Measurements from ENCODE around the gene SIDT1.

Gene SIDT1

GRCh38 chr3:113508966-113509365 is 23.4 kb upstream of the SIDT1 start:
- no peaks in the 10 kb centered on the region for H3K9me3 ChIP-seq (ENCODE audit: control insufficient read depth in 5 of 5, low read length in 5 of 5)
- peaks cover 0 to 14% (median 7%) of the 10 kb centered on the region in 5 donors for H3K36me3 ChIP-seq (ENCODE audit: control insufficient read depth in 5 of 5, insufficient read depth in 5 of 5, low read length in 5 of 5)
- no peak overlapping the region for H3K4me3 ChIP-seq (ENCODE audit: low read depth in 1 of 5, low read length in 5 of 5)
- no peak overlapping the region for H3K27ac ChIP-seq (ENCODE audit: low read depth, low read length)
- H3K27me3 ChIP-seq (ENCODE audit: control insufficient read depth in 5 of 5, insufficient read depth in 4 of 5, low read length in 5 of 5): no peaks in the 10 kb centered on the region
- H3K9ac ChIP-seq (ENCODE audit: low read length in 5 of 5): no peak overlapping the region
- peaks cover 0 to 7% (median 3%) of the 10 kb centered on the region in 5 donors for H3K4me1 ChIP-seq (ENCODE audit: control insufficient read depth in 5 of 5, insufficient read depth in 5 of 5, low read length in 5 of 5)

GRCh38 chr3:113514265-113514769 is 18.0 kb upstream of the SIDT1 start:
- peaks cover 0 to 2% (median 0%) of the 10 kb centered on the region in 5 donors for H3K27me3 ChIP-seq (ENCODE audit: control insufficient read depth in 5 of 5, insufficient read depth in 4 of 5, low read length in 5 of 5)
- H3K9me3 ChIP-seq (ENCODE audit: control insufficient read depth in 5 of 5, low read length in 5 of 5): no peaks in the 10 kb centered on the region
- peak overlapping the region; percentile 93 to 99 (median 97) for H3K4me3 ChIP-seq (ENCODE audit: low read depth in 1 of 5, low read length in 5 of 5)
- H3K27ac ChIP-seq (ENCODE audit: low read depth, low read length): peak overlapping the region; percentile 75
- H3K9ac ChIP-seq (ENCODE audit: low read length in 5 of 5): peak overlapping the region; percentile 77 to 92 (median 82)
- H3K4me1 ChIP-seq (ENCODE audit: control insufficient read depth in 5 of 5, insufficient read depth in 5 of 5, low read length in 5 of 5): peaks cover 0 to 23% (median 18%) of the 10 kb centered on the region in 5 donors
- no peaks in the 10 kb centered on the region for H3K36me3 ChIP-seq (ENCODE audit: control insufficient read depth in 5 of 5, insufficient read depth in 5 of 5, low read length in 5 of 5)

GRCh38 chr3:113516115-113516505 is 16.2 kb upstream of the SIDT1 start:
- Histone ChIP-seq H3K4me3 (ENCODE audit: low read depth in 1 of 5, low read length in 5 of 5) (peak overlapping the region in 3 of 5 donors; percentile 77 to 99 (median 98)), H3K9ac (ENCODE audit: low read length in 5 of 5) (peak overlapping the region in 1 of 5 donors; percentile 92), H3K36me3 (ENCODE audit: control insufficient read depth in 5 of 5, insufficient read depth in 5 of 5, low read length in 5 of 5) (no peaks in the 10 kb centered on the region), H3K27ac (ENCODE audit: low read depth, low read length) (no peak overlapping the region), H3K9me3 (ENCODE audit: control insufficient read depth in 5 of 5, low read length in 5 of 5) (no peaks in the 10 kb centered on the region), H3K27me3 (ENCODE audit: control insufficient read depth in 5 of 5, insufficient read depth in 4 of 5, low read length in 5 of 5) (peaks cover 0 to 2% (median 0%) of the 10 kb centered on the region in 5 donors), H3K4me1 (ENCODE audit: control insufficient read depth in 5 of 5, insufficient read depth in 5 of 5, low read length in 5 of 5) (peaks cover 0 to 23% (median 18%) of the 10 kb centered on the region in 5 donors)

GRCh38 chr3:113521981-113522380 is 10.4 kb upstream of the SIDT1 start:
- Histone ChIP-seq H3K27ac (ENCODE audit: low read depth, low read length) (no peak overlapping the region), H3K4me1 (ENCODE audit: control insufficient read depth in 5 of 5, insufficient read depth in 5 of 5, low read length in 5 of 5) (no peaks in the 10 kb centered on the region), H3K9me3 (ENCODE audit: control insufficient read depth in 5 of 5, low read length in 5 of 5) (no peaks in the 10 kb centered on the region), H3K9ac (ENCODE audit: low read length in 5 of 5) (no peak overlapping the region), H3K36me3 (ENCODE audit: control insufficient read depth in 5 of 5, insufficient read depth in 5 of 5, low read length in 5 of 5) (no peaks in the 10 kb centered on the region), H3K4me3 (ENCODE audit: low read depth in 1 of 5, low read length in 5 of 5) (no peak overlapping the region), H3K27me3 (ENCODE audit: control insufficient read depth in 5 of 5, insufficient read depth in 4 of 5, low read length in 5 of 5) (peaks cover 0 to 2% (median 0%) of the 10 kb centered on the region in 5 donors)

- Histone ChIP-seq H3K27ac (ENCODE audit: low read depth, low read length) (no peak overlapping the region), H3K27me3 (ENCODE audit: control insufficient read depth in 5 of 5, insufficient read depth in 4 of 5, low read length in 5 of 5) (peaks cover 0 to 2% (median 0%) of the 10 kb centered on the region in 5 donors), H3K36me3 (ENCODE audit: control insufficient read depth in 5 of 5, insufficient read depth in 5 of 5, low read length in 5 of 5) (no peaks in the 10 kb centered on the region), H3K9me3 (ENCODE audit: control insufficient read depth in 5 of 5, low read length in 5 of 5) (no peaks in the 10 kb centered on the region), H3K4me3 (ENCODE audit: low read depth in 1 of 5, low read length in 5 of 5) (no peak overlapping the region), H3K4me1 (ENCODE audit: control insufficient read depth in 5 of 5, insufficient read depth in 5 of 5, low read length in 5 of 5) (no peaks in the 10 kb centered on the region), H3K9ac (ENCODE audit: low read length in 5 of 5) (no peak overlapping the region)
These were observed 9.1 kb upstream of the SIDT1 start for GRCh38 chr3:113523241-113523640.

- H3K9me3 ChIP-seq (ENCODE audit: control insufficient read depth in 5 of 5, low read length in 5 of 5): no peaks in the 10 kb centered on the region
- H3K27me3 ChIP-seq (ENCODE audit: control insufficient read depth in 5 of 5, insufficient read depth in 4 of 5, low read length in 5 of 5): peaks cover 9 to 28% (median 16%) of the 10 kb centered on the region in 5 donors
- peak overlapping the region; percentile 69 to 85 (median 76) for H3K4me3 ChIP-seq (ENCODE audit: low read depth in 1 of 5, low read length in 5 of 5)
- peaks cover 2 to 20% (median 18%) of the 10 kb centered on the region in 5 donors for H3K4me1 ChIP-seq (ENCODE audit: control insufficient read depth in 5 of 5, insufficient read depth in 5 of 5, low read length in 5 of 5)
- peak overlapping the region; percentile 10 to 68 (median 55) for H3K9ac ChIP-seq (ENCODE audit: low read length in 5 of 5)
- H3K27ac ChIP-seq (ENCODE audit: low read depth, low read length): no peak overlapping the region
- no peaks in the 10 kb centered on the region for H3K36me3 ChIP-seq (ENCODE audit: control insufficient read depth in 5 of 5, insufficient read depth in 5 of 5, low read length in 5 of 5)
These were observed 561 bp downstream of the SIDT1 start for GRCh38 chr3:113532698-113533533.

GRCh38 chr3:113533534-113533892 is 1.2 kb downstream of the SIDT1 start:
- Histone ChIP-seq H3K9me3 (ENCODE audit: control insufficient read depth in 5 of 5, low read length in 5 of 5) (no peaks in the 10 kb centered on the region), H3K27me3 (ENCODE audit: control insufficient read depth in 5 of 5, insufficient read depth in 4 of 5, low read length in 5 of 5) (peaks cover 9 to 28% (median 16%) of the 10 kb centered on the region in 5 donors), H3K36me3 (ENCODE audit: control insufficient read depth in 5 of 5, insufficient read depth in 5 of 5, low read length in 5 of 5) (no peaks in the 10 kb centered on the region), H3K4me1 (ENCODE audit: control insufficient read depth in 5 of 5, insufficient read depth in 5 of 5, low read length in 5 of 5) (peaks cover 2 to 20% (median 18%) of the 10 kb centered on the region in 5 donors), H3K4me3 (ENCODE audit: low read depth in 1 of 5, low read length in 5 of 5) (peak overlapping the region; percentile 69 to 80 (median 76)), H3K9ac (ENCODE audit: low read length in 5 of 5) (peak overlapping the region in 4 of 5 donors; percentile 10 to 60 (median 51)), H3K27ac (ENCODE audit: low read depth, low read length) (no peak overlapping the region)

GRCh38 chr3:113534365-113534764 is 2.0 kb downstream of the SIDT1 start:
- Histone ChIP-seq H3K27me3 (ENCODE audit: control insufficient read depth in 5 of 5, insufficient read depth in 4 of 5, low read length in 5 of 5) (peaks cover 9 to 28% (median 16%) of the 10 kb centered on the region in 5 donors), H3K4me1 (ENCODE audit: control insufficient read depth in 5 of 5, insufficient read depth in 5 of 5, low read length in 5 of 5) (peaks cover 2 to 20% (median 18%) of the 10 kb centered on the region in 5 donors), H3K4me3 (ENCODE audit: low read depth in 1 of 5, low read length in 5 of 5) (peak overlapping the region in 1 of 5 donors; percentile 4), H3K27ac (ENCODE audit: low read depth, low read length) (no peak overlapping the region), H3K36me3 (ENCODE audit: control insufficient read depth in 5 of 5, insufficient read depth in 5 of 5, low read length in 5 of 5) (no peaks in the 10 kb centered on the region), H3K9ac (ENCODE audit: low read length in 5 of 5) (no peak overlapping the region), H3K9me3 (ENCODE audit: control insufficient read depth in 5 of 5, low read length in 5 of 5) (no peaks in the 10 kb centered on the region)

GRCh38 chr3:113535898-113536297 is 3.5 kb downstream of the SIDT1 start:
- Histone ChIP-seq H3K9ac (ENCODE audit: low read length in 5 of 5) (no peak overlapping the region), H3K4me3 (ENCODE audit: low read depth in 1 of 5, low read length in 5 of 5) (no peak overlapping the region), H3K36me3 (ENCODE audit: control insufficient read depth in 5 of 5, insufficient read depth in 5 of 5, low read length in 5 of 5) (no peaks in the 10 kb centered on the region), H3K27me3 (ENCODE audit: control insufficient read depth in 5 of 5, insufficient read depth in 4 of 5, low read length in 5 of 5) (peaks cover 9 to 28% (median 16%) of the 10 kb centered on the region in 5 donors), H3K27ac (ENCODE audit: low read depth, low read length) (no peak overlapping the region), H3K4me1 (ENCODE audit: control insufficient read depth in 5 of 5, insufficient read depth in 5 of 5, low read length in 5 of 5) (peaks cover 2 to 20% (median 18%) of the 10 kb centered on the region in 5 donors), H3K9me3 (ENCODE audit: control insufficient read depth in 5 of 5, low read length in 5 of 5) (no peaks in the 10 kb centered on the region)

- no peak overlapping the region for H3K9ac ChIP-seq (ENCODE audit: low read length in 5 of 5)
- peaks cover 9 to 28% (median 16%) of the 10 kb centered on the region in 5 donors for H3K27me3 ChIP-seq (ENCODE audit: control insufficient read depth in 5 of 5, insufficient read depth in 4 of 5, low read length in 5 of 5)
- no peak overlapping the region for H3K4me3 ChIP-seq (ENCODE audit: low read depth in 1 of 5, low read length in 5 of 5)
- H3K9me3 ChIP-seq (ENCODE audit: control insufficient read depth in 5 of 5, low read length in 5 of 5): peaks cover 0 to 3% (median 0%) of the 10 kb centered on the region in 5 donors
- H3K27ac ChIP-seq (ENCODE audit: low read depth, low read length): no peak overlapping the region
- peaks cover 2 to 20% (median 18%) of the 10 kb centered on the region in 5 donors for H3K4me1 ChIP-seq (ENCODE audit: control insufficient read depth in 5 of 5, insufficient read depth in 5 of 5, low read length in 5 of 5)
- no peaks in the 10 kb centered on the region for H3K36me3 ChIP-seq (ENCODE audit: control insufficient read depth in 5 of 5, insufficient read depth in 5 of 5, low read length in 5 of 5)
These were observed 4.3 kb downstream of the SIDT1 start for GRCh38 chr3:113536627-113537101.
